HFF-Myc (cell line): Measurements from ENCODE around the gene PRSS53.

ENCODE experiments used
- DNase-seq: peaks from one replicate; pipeline ENCODE4 v3.0.0-alpha.2; 2011; ENCODE audit warnings: low read depth; ENCODE audit errors: extremely low read depth
- H3K4me3 ChIP-seq: replicated peaks from 2 replicates; pipeline ENCODE4 v1.5.1; 2011; ENCODE audit warnings: low read depth, mild to moderate bottlenecking, control low read depth, low read length
- TF ChIP-seq, protein P1 (sequence below): IDR thresholded peaks from 2 replicates; pipeline ENCODE4 v1.5.1; 2012; ENCODE audit warnings: mild to moderate bottlenecking, low read depth, low read length, control low read depth; ENCODE audit errors: missing control alignments

PRSS53 gene

DNA sequence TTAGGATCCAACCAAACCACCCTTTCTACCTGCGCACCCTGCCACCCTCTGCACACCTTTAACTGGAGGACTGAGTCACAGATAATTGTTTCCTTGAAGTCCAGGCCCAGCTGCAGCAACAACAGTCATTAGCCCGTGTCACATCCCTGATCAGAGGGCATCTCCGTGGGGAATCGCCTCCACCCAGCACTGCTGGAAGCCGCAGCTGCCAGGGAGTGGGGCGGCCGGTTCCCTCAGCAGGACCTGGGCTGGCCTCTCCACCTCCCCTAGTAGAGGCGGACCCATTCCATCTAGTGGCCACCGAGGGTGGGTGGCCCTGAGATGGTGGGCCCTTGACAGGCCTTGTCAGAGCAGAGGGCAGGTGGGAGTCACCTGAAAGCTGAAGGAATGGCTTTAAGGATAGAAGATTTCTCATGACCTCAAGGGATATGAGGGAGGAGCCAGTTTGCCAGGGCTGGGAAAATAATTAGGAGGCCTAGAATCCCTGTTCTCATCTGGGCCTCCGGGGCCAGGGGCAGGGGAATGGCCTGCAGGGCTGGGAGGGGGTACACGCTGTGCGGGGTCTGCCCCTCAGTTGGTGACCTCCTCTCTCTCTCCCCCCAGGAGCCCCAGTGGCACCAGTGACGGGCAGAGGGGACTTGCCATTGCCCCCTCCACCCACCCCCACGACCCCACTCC is 6.2 kb downstream of the PRSS53 start:
- no peak for DNase-seq
- H3K4me3 ChIP-seq = no peak overlapping the region
- TF ChIP-seq, protein P1, sequence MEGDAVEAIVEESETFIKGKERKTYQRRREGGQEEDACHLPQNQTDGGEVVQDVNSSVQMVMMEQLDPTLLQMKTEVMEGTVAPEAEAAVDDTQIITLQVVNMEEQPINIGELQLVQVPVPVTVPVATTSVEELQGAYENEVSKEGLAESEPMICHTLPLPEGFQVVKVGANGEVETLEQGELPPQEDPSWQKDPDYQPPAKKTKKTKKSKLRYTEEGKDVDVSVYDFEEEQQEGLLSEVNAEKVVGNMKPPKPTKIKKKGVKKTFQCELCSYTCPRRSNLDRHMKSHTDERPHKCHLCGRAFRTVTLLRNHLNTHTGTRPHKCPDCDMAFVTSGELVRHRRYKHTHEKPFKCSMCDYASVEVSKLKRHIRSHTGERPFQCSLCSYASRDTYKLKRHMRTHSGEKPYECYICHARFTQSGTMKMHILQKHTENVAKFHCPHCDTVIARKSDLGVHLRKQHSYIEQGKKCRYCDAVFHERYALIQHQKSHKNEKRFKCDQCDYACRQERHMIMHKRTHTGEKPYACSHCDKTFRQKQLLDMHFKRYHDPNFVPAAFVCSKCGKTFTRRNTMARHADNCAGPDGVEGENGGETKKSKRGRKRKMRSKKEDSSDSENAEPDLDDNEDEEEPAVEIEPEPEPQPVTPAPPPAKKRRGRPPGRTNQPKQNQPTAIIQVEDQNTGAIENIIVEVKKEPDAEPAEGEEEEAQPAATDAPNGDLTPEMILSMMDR = no peak

DNA sequence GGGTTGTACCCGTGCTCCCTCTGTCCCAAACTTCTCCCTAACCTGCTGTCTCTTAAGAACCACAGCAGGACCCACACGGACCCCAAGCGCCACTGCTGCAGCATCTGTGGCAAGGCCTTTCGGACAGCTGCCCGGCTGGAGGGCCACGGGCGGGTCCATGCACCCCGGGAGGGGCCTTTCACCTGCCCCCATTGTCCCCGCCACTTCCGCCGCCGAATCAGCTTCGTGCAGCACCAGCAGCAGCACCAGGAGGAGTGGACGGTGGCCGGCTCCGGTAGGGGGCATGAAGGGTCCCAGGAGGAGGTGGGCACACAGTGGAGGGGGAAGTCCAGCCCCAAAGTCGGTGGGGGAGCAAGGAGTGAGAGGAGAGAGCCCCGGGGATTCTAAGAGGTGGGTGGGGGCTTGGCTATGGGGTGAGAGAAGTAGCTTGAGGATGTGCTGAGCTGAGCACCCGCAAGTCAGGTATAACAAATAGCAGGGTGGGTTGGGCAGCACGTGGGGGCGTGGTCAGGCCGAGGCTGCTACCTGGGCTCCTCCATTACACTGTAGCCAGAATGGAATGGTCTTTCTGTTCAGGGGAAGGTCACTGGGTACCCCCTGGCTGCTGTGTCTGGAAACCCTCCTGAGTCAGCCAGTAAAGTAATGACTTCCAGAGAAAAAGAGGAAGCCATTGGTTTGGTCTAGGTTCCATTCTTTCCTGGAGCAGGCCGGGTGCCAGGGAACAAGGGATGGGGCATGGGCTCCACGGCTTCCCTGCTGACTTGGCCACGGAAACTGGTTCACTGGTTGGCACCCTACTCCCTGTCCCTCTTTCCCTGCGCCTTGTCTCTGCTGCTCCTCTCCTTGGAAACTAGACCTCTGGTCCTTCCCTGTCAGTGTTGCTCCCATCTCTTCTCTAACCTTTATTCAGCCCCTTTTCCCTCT is 7.1 kb downstream of the PRSS53 start:
- H3K4me3 ChIP-seq = no peak overlapping the region
- no peak for DNase-seq

DNA sequence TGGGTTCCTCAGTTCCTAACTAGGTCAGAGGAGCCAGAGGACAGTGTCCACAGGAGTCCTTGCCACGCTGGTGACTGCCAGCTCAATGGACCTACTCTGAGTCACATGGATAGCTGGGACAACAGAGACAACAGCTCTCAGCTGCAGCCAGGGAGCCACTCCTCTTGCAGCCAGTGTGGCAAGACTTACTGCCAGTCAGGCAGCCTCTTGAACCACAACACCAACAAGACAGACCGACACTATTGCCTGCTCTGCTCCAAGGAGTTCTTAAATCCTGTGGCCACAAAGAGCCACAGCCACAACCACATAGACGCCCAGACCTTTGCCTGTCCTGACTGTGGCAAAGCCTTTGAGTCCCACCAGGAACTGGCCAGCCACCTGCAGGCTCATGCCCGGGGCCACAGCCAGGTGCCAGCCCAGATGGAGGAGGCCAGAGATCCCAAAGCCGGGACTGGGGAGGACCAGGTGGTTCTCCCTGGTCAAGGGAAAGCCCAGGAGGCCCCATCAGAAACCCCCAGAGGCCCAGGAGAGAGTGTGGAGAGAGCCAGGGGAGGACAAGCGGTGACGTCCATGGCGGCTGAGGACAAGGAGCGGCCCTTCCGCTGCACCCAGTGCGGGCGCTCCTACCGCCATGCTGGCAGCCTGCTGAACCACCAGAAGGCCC is 7.9 kb downstream of the PRSS53 start:
- DNase-seq = no peak
- TF ChIP-seq, protein P1 = no peak
- H3K4me3 ChIP-seq = no peak overlapping the region

More for the DNA sequence above, 7.1 kb downstream of the PRSS53 start:
- TF ChIP-seq, protein P1 = no peak

DNA sequence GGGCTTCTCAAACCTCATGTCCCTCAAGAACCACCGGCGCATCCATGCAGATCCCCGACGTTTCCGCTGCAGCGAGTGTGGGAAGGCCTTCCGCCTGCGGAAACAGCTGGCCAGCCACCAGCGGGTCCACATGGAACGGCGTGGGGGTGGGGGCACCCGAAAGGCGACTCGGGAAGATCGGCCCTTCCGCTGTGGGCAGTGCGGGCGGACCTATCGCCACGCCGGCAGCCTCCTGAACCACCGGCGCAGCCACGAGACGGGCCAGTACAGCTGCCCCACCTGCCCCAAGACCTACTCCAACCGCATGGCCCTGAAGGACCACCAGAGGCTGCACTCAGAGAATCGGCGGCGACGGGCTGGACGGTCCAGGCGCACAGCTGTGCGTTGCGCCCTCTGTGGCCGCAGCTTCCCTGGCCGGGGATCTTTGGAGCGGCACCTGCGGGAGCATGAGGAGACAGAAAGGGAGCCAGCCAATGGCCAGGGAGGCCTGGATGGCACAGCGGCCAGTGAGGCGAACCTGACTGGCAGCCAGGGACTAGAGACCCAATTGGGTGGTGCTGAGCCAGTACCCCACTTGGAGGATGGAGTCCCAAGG is 8.6 kb downstream of the PRSS53 start:
- no peak for DNase-seq
- H3K4me3 ChIP-seq = no peak overlapping the region
- TF ChIP-seq, protein P1 = no peak

DNA sequence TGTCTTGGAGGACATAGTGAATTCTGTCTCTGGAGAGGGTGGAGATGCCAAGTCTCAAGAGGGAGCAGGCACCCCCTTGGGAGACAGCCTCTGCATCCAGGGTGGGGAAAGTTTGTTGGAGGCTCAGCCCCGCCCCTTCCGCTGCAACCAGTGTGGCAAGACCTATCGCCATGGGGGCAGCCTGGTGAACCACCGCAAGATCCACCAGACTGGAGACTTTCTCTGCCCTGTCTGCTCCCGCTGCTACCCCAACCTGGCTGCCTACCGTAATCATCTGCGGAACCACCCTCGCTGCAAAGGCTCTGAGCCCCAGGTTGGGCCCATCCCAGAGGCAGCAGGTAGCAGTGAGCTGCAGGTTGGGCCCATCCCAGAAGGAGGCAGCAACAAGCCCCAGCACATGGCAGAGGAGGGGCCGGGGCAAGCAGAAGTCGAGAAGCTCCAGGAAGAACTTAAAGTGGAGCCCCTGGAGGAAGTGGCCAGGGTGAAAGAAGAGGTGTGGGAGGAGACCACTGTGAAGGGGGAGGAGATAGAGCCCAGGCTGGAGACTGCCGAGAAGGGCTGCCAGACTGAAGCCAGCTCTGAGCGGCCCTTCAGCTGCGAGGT is 9.3 kb downstream of the PRSS53 start:
- no peak overlapping the region for H3K4me3 ChIP-seq
- TF ChIP-seq, protein P1 = no peak

More for the DNA sequence above, 9.3 kb downstream of the PRSS53 start:
- DNase-seq = no peak
